ENCODE data around the gene NUAK2. TPM values are rescaled to one million over a fixed set of nuclear protein-coding genes. Genes with fewer than 3 reads are reported as not detected.

NUAK2 gene
- total and polyA plus RNA-seq, 2 of the 4 experiments (the other 2 are of a cell fraction), result 7.2 to 17.6 TPM

- no peak for TF ChIP-seq SMC3 (IDR thresholded peaks at IDR 0.05; ENCODE audit: low read depth, low read length)
These were observed 38.4 kb upstream of the NUAK2 start (continued) for GRCh38 chr1:205359771-205360565.

GRCh38 chr1:205358579-205358978, 37.0 kb upstream of the NUAK2 start:
- in situ Hi-C loops (cut with MboI; ENCODE audit: low sequenced_read_pairs), result no loop called here
- H4K5ac ChIP-seq (ENCODE audit: low read depth, low read length), result no peak overlapping the region
- H2BK5ac ChIP-seq (ENCODE audit: low read depth, low read length, poor library complexity, severe bottlenecking), result no peak overlapping the region
- no peak overlapping the region for H2AFZ ChIP-seq (replicated peaks; ENCODE audit: low read length, poor library complexity)
- H3K14ac ChIP-seq (replicated peaks; ENCODE audit: low read depth, low read length), result no peak overlapping the region
- no peak overlapping the region for H4K8ac ChIP-seq (ENCODE audit: low read depth in 2 of 2, low read length in 2 of 2)
- no peak overlapping the region for H3K4ac ChIP-seq (ENCODE audit: low read depth, low read length)
- no peak overlapping the region for H2AK9ac ChIP-seq (replicated peaks; ENCODE audit: low read depth, low read length, poor library complexity)
- no peak overlapping the region for H3K4me3 ChIP-seq (ENCODE audit: insufficient read depth, low read depth, low read length)
- no peaks in the 10 kb centered on the region for H3K79me1 ChIP-seq (ENCODE audit: low read depth in 1 of 2, low read length in 2 of 2)
- H3K36me3 ChIP-seq (ENCODE audit: control insufficient read depth, insufficient read depth, low read length), result no peaks in the 10 kb centered on the region
- no peak overlapping the region for H2BK120ac ChIP-seq (ENCODE audit: low read depth, low read length)
- no peak overlapping the region for H3K27ac ChIP-seq (ENCODE audit: insufficient read depth, low read length)
- no TSS peak for BruUV-seq (replicated peaks)
- no peaks in the 10 kb centered on the region for H3K9me3 ChIP-seq (ENCODE audit: control insufficient read depth, insufficient read depth, low read length)
- DNase-seq (no peak), ATAC-seq (ENCODE audit: low read depth) (no peak)
- H2BK15ac ChIP-seq (ENCODE audit: low read depth, low read length), result no peak overlapping the region
- H3K23ac ChIP-seq (ENCODE audit: low read depth, low read length), result no peak overlapping the region
- no peak overlapping the region for H3K18ac ChIP-seq (ENCODE audit: low read depth, low read length)
- H2AK5ac ChIP-seq (ENCODE audit: low read depth, low read length), result no peak overlapping the region
- no peak overlapping the region for H4K91ac ChIP-seq (ENCODE audit: insufficient read depth, low read depth, low read length)
- H4K20me1 ChIP-seq (ENCODE audit: insufficient read depth, low read length), result no peaks in the 10 kb centered on the region
- intact Hi-C loops (cut with micrococcal nuclease), result loop anchor here (10.0 kb wide), 1 partner anchor 296 kb away; no protein-coding TSS in a partner anchor
- POLR2A ChIA-PET (ENCODE audit: unreplicated experiment), result no interaction called here
- no peak overlapping the region for H2BK20ac ChIP-seq (ENCODE audit: low read depth, low read length)
- CTCF ChIA-PET, result no interaction called here
- H3K27me3 ChIP-seq (ENCODE audit: control insufficient read depth, insufficient read depth, low read length), result peaks cover 45% of the 10 kb centered on the region
- no peaks in the 10 kb centered on the region for H3K9me1 ChIP-seq (ENCODE audit: insufficient read depth, low read length)
- no peaks in the 10 kb centered on the region; the same call in 1 of the 2 replicates for H3K4me1 ChIP-seq (ENCODE audit: control insufficient read depth, insufficient read depth, low read length)
- no peak overlapping the region for H3K4me2 ChIP-seq (ENCODE audit: low read depth, low read length)
- H3K56ac ChIP-seq (ENCODE audit: extremely low read depth, insufficient read depth, low read length), result no peak overlapping the region
- TF ChIP-seq RCOR1 (IDR thresholded peaks at IDR 0.05; ENCODE audit: insufficient replicate concordance, low read length) (no peak), BHLHE40 (IDR thresholded peaks at IDR 0.05; ENCODE audit: low read depth, low read length) (no peak), CTCF (conservative IDR thresholded peaks at IDR 0.05; ENCODE audit: low read depth, low read length) (no peak), RFX5 (IDR thresholded peaks at IDR 0.05; ENCODE audit: low read depth, low read length) (no peak)
- no peak overlapping the region for H3K9ac ChIP-seq (ENCODE audit: low read depth, low read length)
- dilution Hi-C loops (cut with HindIII; ENCODE audit: low sequenced_read_pairs, unreplicated experiment), result no loop called here
